K562 (cell line): ENCODE data around the gene SUSD3. TPM values are rescaled to one million over a fixed set of nuclear protein-coding genes. Genes with fewer than 3 reads are reported as not detected.

Source experiments
- CBX8 ChIP-seq: fragments of 200-600 bp; sonication (generic); IDR thresholded peaks from 2 replicates; pipeline ENCODE4 v1.6.1; 2012; ENCODE audit warnings: borderline replicate concordance, mixed run types, low read depth, mild to moderate bottlenecking, moderate library complexity, mixed read lengths, low read length, control low read depth, inconsistent platforms; ENCODE audit not compliant: poor library complexity, severe bottlenecking; ENCODE audit errors: extremely low read depth
- CTBP1 ChIP-seq: fragments of 450-650 bp; IDR thresholded peaks from 2 replicates; pipeline ENCODE4 v1.6.1; 2016; ENCODE audit warnings: borderline replicate concordance
- ESRRA ChIP-seq: fragments of 450-650 bp; IDR thresholded peaks from 2 replicates; pipeline ENCODE4 v1.6.1; 2014; ENCODE audit warnings: low read depth, mild to moderate bottlenecking, moderate library complexity, borderline replicate concordance
- FOXA3 ChIP-seq, 2 experiments: fragments of 450-650 bp in 1 of 2; sonication (generic) in 1 of 2; formaldehyde crosslinking; IDR thresholded peaks in 1 of 2; conservative IDR thresholded peaks in 1 of 2; 2 replicates each; pipeline versions ENCODE4 v1.4.0 to v1.8.0; 2020 to 2022; ENCODE audit warnings: mild to moderate bottlenecking in 2 of 2, missing genetic modification reagents in 1 of 2
- SMAD4 ChIP-seq: fragments of 250-450 bp; sonication (Bioruptor Pico); conservative IDR thresholded peaks from 2 replicates; pipeline ENCODE4 v1.8.0; 2021; ENCODE audit warnings: inconsistent platforms, mild to moderate bottlenecking, moderate library complexity
- SPI1 ChIP-seq: IDR thresholded peaks from 2 replicates; pipeline ENCODE4 v1.6.1; 2011; ENCODE audit warnings: low read depth, low read length, control low read depth, borderline replicate concordance
- TRIM24 ChIP-seq, 2 experiments: fragments of 450-650 bp; IDR thresholded peaks; 2 replicates each; pipeline ENCODE4 v1.6.1; 2016
- polyA plus RNA-seq, 8 experiments: library from polyadenylated mRNA; depleted of rRNA in 4 of 8; stranded (reverse) in 5 of 8; unstranded in 3 of 8; fragments of >200 nt; fragmentation: Nextera tagmentation in 2 of 8; fragmentation: Illumina TruSeq in 1 of 8; extraction: Ambion mirVana in 2 of 8; extraction: Trizol in 1 of 8; gene quantifications; 2 replicates each; pipeline versions ENCODE4 v1.2.1 to v1.2.3, GENCODE V29; 2011 to 2014; ENCODE audit warnings: inconsistent platforms in 1 of 8, missing spikeins in 1 of 8
- total RNA-seq, 7 experiments: library from RNA; depleted of rRNA in 6 of 7; stranded (reverse); fragments of >200 nt in 6 of 7; fragmentation: Illumina TruSeq in 2 of 7; extraction: Trizol in 2 of 7; gene quantifications; 2 replicates each; pipeline versions ENCODE4 v1.2.1 to v1.2.3, GENCODE V29; 2011 to 2021; ENCODE audit warnings: low replicate concordance in 1 of 7
- TF ChIP-seq, protein P1 (sequence below): fragments of 250-450 bp; sonication (Bioruptor Pico); IDR thresholded peaks from 2 replicates; pipeline ENCODE4 v1.4.0; 2020
- TF ChIP-seq, protein P2 (sequence below): conservative IDR thresholded peaks from 2 replicates; pipeline ENCODE4 v1.6.1; 2011; ENCODE audit warnings: low read depth, mild to moderate bottlenecking, low read length; ENCODE audit not compliant: control insufficient read depth
- TF ChIP-seq, protein P3 (sequence below), 3 experiments: fragments of 200-800 bp in 1 of 3; fragments of 250-450 bp in 1 of 3; fragments of 450-650 bp in 1 of 3; sonication (Bioruptor Pico) in 1 of 3; sonication (Bioruptor generic) in 1 of 3; formaldehyde crosslinking in 1 of 3; IDR thresholded peaks; 2 replicates each; pipeline versions ENCODE4 v1.6.1 to v1.8.0; 2016 to 2022; ENCODE audit warnings: mild to moderate bottlenecking in 2 of 3, missing genetic modification characterization in 2 of 3, missing compliant biosample characterization in 1 of 3, moderate library complexity in 1 of 3
- TF ChIP-seq, protein P4 (sequence below): fragments of 450-650 bp; formaldehyde crosslinking; IDR thresholded peaks from 2 replicates; pipeline ENCODE4 v1.4.0; 2022; ENCODE audit warnings: mild to moderate bottlenecking, moderate library complexity

Gene SUSD3
- total and polyA plus RNA-seq, 9 of the 15 experiments (the other 6 are each of a cell fraction or from before 2014, with no cell fraction given): 1.3 to 21.7 (median 11.4) TPM

DNA sequence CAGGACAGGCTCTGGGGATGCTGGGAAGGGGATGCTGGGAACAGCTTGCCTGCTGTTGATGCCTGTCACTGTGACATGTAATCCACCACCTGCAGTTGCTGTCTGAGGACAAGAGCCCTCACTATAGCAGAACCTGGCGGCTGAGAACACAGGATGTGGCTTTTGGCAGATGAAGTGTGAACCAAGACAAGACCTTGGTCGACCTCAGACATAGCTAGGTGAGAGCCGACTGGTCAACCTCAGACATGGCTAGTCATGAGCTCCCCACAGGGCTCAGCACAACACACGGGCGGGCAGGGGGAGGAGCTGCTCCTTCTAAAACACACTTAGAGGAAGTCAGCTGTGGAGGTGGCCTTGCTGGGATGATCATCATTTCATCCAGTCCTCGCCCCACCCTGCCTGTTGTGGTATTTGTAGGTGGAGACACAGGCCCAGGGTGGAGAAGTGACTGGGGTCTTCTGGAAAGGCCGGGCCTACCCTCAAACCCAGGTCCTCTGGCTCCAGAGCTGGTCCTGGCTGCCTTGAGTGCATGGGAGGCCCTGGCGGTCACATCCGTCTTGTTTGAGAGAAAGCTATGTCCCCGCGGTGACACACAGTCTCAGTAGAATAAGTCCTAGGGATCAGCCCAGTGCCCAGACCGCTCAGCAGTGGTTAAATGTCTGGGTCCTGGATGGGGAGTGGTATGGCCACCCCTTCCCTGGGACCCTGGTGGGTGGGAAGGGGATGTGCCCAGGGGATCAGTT, 6.1 kb downstream of the SUSD3 start (continued):
- TF ChIP-seq, protein P1, sequence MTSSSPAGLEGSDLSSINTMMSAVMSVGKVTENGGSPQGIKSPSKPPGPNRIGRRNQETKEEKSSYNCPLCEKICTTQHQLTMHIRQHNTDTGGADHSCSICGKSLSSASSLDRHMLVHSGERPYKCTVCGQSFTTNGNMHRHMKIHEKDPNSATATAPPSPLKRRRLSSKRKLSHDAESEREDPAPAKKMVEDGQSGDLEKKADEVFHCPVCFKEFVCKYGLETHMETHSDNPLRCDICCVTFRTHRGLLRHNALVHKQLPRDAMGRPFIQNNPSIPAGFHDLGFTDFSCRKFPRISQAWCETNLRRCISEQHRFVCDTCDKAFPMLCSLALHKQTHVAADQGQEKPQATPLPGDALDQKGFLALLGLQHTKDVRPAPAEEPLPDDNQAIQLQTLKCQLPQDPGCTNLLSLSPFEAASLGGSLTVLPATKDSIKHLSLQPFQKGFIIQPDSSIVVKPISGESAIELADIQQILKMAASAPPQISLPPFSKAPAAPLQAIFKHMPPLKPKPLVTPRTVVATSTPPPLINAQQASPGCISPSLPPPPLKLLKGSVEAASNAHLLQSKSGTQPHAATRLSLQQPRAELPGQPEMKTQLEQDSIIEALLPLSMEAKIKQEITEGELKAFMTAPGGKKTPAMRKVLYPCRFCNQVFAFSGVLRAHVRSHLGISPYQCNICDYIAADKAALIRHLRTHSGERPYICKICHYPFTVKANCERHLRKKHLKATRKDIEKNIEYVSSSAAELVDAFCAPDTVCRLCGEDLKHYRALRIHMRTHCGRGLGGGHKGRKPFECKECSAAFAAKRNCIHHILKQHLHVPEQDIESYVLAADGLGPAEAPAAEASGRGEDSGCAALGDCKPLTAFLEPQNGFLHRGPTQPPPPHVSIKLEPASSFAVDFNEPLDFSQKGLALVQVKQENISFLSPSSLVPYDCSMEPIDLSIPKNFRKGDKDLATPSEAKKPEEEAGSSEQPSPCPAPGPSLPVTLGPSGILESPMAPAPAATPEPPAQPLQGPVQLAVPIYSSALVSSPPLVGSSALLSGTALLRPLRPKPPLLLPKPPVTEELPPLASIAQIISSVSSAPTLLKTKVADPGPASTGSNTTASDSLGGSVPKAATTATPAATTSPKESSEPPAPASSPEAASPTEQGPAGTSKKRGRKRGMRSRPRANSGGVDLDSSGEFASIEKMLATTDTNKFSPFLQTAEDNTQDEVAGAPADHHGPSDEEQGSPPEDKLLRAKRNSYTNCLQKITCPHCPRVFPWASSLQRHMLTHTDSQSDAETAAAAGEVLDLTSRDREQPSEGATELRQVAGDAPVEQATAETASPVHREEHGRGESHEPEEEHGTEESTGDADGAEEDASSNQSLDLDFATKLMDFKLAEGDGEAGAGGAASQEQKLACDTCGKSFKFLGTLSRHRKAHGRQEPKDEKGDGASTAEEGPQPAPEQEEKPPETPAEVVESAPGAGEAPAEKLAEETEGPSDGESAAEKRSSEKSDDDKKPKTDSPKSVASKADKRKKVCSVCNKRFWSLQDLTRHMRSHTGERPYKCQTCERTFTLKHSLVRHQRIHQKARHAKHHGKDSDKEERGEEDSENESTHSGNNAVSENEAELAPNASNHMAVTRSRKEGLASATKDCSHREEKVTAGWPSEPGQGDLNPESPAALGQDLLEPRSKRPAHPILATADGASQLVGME (CRISPR knock-in tag): peak; percentile 45
- peak in 1 of 2 experiments; percentile 70; a peak in 1 of 4 replicates for TF ChIP-seq FOXA3 (CRISPR knock-in tag; conservative IDR thresholded peaks at IDR 0.05 in 1 of 2, IDR thresholded peaks at IDR 0.05 in 1 of 2)
- peak; percentile 92 for TF ChIP-seq SMAD4 (CRISPR knock-in tag)
- TF ChIP-seq ESRRA: peak; percentile 99
- TF ChIP-seq, protein P2, sequence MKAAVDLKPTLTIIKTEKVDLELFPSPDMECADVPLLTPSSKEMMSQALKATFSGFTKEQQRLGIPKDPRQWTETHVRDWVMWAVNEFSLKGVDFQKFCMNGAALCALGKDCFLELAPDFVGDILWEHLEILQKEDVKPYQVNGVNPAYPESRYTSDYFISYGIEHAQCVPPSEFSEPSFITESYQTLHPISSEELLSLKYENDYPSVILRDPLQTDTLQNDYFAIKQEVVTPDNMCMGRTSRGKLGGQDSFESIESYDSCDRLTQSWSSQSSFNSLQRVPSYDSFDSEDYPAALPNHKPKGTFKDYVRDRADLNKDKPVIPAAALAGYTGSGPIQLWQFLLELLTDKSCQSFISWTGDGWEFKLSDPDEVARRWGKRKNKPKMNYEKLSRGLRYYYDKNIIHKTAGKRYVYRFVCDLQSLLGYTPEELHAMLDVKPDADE: 0 out of 2 replicates have a peak, but pooled peaks have one; percentile 45
- no peak for TF ChIP-seq CBX8
- peak; percentile 93 for TF ChIP-seq CTBP1
- TF ChIP-seq, protein P3, sequence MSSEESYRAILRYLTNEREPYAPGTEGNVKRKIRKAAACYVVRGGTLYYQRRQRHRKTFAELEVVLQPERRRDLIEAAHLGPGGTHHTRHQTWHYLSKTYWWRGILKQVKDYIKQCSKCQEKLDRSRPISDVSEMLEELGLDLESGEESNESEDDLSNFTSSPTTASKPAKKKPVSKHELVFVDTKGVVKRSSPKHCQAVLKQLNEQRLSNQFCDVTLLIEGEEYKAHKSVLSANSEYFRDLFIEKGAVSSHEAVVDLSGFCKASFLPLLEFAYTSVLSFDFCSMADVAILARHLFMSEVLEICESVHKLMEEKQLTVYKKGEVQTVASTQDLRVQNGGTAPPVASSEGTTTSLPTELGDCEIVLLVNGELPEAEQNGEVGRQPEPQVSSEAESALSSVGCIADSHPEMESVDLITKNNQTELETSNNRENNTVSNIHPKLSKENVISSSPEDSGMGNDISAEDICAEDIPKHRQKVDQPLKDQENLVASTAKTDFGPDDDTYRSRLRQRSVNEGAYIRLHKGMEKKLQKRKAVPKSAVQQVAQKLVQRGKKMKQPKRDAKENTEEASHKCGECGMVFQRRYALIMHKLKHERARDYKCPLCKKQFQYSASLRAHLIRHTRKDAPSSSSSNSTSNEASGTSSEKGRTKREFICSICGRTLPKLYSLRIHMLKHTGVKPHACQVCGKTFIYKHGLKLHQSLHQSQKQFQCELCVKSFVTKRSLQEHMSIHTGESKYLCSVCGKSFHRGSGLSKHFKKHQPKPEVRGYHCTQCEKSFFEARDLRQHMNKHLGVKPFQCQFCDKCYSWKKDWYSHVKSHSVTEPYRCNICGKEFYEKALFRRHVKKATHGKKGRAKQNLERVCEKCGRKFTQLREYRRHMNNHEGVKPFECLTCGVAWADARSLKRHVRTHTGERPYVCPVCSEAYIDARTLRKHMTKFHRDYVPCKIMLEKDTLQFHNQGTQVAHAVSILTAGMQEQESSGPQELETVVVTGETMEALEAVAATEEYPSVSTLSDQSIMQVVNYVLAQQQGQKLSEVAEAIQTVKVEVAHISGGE (CRISPR knock-in tag; IDR thresholded peaks at IDR 0.05): 0 out of 6 replicates have a peak, but pooled peaks of 1 of the 3 experiments have one; percentile 24
- peak; percentile 67; the same call in 1 of the 2 replicates for TF ChIP-seq SPI1
- TF ChIP-seq TRIM24 (IDR thresholded peaks at IDR 0.05): peak in 1 of 2 experiments; percentile 46; a peak in 1 of 4 replicates
- TF ChIP-seq, protein P4, sequence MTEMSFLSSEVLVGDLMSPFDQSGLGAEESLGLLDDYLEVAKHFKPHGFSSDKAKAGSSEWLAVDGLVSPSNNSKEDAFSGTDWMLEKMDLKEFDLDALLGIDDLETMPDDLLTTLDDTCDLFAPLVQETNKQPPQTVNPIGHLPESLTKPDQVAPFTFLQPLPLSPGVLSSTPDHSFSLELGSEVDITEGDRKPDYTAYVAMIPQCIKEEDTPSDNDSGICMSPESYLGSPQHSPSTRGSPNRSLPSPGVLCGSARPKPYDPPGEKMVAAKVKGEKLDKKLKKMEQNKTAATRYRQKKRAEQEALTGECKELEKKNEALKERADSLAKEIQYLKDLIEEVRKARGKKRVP: 0 out of 2 replicates have a peak, but pooled peaks have one; percentile 4
